GM21717 (cell line): ENCODE measurements around the gene TRAM2.

Experiments used
- ATAC-seq: cut with Tn5 transposase; IDR thresholded peaks from one replicate; pipeline ENCODE4 v1.9.1; 2021; ENCODE audit warnings: mild to moderate bottlenecking, moderate library complexity; ENCODE audit not compliant: unreplicated experiment

The TRAM2 gene

DNA sequence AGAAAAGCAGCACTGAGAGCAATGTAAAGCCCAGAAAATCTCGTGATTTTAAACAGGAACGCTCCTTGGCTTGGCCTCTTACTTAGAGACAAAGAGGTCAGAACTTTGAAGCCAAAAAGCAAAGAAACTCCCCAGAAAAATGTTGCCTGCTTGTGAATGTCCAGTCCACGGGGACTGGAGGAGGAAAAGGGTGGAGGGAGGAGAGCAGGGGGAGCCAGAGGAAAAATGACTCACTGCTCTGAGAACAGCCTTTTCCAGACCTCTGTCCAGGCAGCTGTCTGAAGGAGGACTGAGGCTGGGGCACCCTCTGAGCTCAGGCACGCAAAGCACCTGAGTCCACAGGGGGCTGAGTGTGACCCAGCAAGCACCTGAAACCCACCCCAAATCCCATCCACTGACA, 64.7 kb downstream of the TRAM2 start:
- ATAC-seq: no peak

DNA sequence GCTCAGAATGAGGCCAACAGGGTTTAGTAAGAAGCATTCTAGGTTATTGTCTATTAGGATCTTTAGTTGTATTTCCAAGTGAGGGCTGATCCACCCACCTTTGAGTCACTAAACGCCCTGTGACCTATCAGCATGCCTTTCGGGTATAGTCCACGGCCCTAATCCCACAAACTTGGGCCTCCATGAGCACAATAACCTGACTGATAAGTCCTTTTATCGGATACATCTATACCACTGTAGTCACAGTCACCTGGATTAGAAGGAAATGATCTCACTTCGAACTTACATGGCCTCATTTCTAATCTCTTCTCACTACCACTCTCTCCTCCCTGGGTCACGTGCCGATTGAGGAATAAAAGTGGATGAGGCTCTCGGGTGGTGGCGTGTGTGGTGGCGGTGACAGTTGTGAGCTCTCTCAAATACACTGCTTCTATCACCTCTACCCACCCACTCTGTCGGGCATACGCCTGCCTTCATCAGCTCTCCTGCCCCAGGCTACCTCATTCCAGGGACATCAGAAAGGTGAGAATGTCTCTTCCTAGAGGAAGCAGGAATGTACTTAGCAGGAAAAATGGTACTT, 65.2 kb downstream of the TRAM2 start:
- ATAC-seq: no peak

DNA sequence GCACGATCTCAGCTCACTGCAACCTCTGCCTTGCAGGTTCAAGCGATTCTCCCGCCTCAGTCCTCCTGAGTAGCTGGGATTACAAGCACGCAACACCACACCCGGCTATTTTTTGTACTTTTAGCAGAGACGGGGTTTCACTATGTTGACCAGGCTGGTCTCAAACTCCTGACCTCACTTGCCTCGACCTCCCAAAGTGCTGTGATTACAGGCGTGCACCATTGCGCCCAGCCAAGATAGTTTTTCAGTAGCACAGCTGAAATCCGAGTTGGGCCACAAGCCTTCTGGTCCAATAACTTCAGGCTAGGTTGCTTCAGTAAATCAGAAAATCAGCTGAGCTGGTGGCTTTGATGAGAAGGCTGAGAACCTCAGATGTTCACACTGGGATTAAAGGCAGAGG, 65.7 kb downstream of the TRAM2 start:
- ATAC-seq: no peak

DNA sequence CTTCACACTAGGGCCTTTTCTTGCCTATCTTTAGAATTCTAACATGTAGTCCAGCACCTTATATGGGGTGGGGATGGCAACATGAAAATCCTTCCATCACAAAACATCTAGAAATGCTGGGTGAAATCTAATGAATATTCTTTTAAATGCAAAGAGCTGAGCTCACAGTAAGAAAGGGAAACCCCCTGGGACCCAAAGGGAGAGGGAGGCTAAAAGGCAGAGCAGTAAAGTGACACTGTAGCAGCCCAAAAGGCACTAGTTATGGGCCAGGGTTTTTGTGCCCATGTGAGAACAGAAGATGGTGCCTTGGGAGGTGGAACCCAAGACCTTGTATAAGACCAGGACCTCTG, 66.7 kb downstream of the TRAM2 start:
- ATAC-seq: no peak

DNA sequence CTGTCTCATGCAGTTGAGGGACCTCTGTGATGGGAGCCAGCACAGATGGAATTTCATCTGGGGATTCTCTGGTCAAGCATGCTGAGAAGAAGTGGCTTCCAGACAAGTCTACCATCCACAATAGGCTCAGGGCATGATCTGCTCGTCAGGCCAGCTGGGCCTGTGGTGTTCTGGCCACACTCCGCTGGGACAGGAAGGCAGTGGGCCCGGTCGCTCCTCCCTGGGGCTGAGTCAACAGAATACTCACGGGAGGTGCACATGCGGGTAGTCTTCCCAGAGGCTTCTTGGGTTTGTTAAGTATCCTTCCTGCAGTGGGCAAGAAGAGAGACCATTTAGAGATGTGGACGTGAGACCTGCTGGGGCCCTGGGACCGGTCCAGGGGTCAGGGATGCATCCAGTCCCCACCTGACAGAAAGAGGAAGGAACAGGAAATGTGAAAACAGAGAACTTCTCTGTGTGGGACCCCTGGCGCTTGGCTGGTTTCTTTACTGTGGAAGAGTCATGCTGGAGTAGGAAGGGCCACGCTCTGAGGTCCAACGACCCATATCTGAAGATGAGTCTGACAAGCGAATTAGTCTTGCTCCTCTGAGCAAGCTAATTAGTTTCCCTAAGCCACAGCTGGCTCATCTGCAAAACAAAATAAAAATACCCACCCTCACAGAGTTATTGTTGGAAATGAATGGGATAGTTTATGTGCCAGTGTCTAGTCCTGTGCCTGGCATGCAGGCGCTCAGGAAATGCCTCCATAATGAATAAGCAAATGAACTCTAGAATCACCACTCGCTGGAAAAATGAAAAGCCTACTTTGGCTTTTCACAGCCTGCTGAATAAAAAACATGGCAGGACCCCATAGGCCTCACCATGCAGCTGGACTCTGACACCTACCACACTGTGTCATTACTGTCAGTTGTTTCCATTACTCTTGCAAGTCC, 67.3 kb downstream of the TRAM2 start:
- no peak for ATAC-seq

DNA sequence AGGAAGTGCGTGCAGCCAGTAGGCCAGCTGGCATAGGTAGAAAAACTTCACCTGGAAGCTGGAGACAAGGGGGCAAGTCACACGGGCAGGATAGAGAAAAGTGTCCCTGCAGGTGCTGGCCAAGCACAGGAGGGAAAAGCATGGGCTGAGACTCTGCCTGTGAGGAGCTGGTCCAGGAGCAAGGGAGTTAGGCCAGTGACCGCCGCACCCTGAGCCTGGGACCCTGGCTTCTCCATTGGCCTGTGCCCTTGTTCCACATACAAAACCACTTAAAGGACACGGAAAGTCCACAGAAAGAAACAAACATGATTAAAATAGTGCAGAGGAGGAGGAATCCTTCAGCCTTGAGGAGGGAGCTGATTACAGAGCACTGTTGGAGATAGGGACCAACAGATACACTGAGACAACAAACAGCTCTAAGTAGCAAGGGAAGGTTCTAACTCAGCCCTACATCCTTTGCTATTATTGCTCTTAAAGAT, 68.6 kb downstream of the TRAM2 start:
- no peak for ATAC-seq

DNA sequence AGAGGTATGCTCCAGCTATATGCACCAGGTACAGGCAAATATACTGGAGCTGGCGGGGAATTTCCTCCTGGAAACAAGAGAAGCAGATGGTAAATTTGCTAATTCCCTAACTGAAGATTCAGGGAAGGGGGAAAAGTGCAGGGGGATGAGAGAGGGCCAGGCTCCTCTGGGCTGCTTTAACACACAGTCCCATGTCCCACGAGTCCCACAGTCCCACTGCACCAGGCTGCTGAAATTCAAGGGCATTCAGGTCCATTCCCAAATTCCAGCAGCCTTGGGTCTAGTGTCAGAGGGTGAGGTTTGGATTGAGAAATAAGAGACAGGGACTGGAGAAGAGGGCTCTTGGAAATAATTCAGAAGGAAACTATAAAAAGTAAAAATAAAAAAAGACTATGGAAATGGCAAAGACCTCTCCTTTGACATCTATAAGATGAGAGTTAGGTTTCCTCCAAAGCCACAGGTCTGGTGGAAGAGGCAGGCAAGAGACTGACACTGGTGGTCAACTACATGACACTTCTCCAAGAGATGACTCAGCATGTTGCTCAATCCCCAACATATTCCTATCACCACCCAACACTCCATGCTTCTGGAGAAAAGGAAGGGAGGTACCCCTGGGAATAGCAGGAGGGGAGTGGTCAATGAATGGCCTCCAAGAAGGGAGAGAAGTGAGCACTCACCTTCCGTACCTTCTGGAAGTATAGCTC, 69.2 kb downstream of the TRAM2 start:
- no peak for ATAC-seq

DNA sequence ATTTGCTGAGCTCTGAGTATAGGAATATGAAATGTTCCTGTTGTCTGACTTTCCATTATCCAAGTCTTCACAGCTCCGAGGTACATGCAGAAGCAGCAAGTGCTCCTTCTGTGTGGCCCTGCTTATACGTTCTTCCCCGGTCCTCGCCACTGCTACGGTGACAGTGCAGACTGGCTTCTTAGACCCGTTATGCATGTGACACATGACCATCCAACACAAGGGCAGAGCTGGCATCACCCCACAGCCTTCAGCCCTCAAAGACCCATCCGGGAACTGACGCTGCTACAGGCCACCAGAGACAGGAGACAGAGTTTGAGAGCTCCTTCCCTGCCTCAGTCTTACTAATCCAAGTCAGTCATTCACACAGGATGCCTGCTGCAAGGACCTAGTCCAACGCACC, 70.4 kb downstream of the TRAM2 start:
- no peak for ATAC-seq

DNA sequence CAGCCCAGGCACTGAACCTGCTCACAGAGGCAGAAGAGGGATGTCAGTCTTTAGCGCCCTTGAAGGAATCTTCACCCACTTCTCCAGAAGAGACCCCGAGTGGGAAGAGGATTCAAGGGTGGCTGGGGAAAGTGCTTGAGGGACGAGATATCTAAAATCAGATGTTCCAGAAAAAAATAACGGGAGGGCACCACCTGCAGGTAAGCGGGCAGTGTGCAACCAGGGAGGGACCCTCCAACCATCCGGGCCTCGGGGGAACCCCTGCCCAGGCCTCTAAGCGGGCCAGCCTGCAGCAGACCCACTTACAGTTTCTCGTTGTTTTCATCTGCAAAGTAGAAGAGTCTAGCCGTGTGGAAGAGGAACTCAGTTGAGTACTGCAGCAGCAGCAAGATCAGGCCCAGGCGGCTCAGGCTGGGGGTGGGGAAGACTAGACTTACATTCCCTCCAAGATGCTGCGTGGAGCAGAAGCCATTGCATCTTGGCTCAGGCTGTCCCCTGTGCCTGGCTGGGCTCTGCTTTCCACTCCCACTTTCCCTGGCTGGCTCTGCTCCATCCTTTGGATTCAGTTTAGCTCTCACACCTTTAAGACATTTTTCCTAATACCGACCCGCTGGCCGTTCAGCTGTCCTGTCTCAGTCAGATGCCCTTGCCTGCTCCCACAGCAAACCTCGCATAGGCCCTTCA, 71.0 kb downstream of the TRAM2 start:
- ATAC-seq: no peak

DNA sequence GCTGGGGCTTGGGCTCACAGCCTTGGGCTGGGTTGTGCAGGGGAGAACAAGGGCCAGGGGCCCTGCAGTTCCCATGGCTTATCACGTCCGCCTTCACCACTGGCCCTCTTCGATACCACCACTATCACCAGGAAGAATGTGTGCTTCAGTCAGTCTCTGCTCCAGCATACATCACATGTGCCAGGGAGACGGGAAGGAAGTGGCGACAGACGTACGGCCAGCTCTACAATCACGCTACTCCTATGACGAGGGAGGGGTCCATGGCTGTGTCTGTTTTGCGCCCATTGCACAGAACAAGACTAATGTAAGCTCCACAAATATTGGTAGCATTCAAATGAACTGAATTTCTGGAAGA, 72.1 kb downstream of the TRAM2 start:
- no peak for ATAC-seq

DNA sequence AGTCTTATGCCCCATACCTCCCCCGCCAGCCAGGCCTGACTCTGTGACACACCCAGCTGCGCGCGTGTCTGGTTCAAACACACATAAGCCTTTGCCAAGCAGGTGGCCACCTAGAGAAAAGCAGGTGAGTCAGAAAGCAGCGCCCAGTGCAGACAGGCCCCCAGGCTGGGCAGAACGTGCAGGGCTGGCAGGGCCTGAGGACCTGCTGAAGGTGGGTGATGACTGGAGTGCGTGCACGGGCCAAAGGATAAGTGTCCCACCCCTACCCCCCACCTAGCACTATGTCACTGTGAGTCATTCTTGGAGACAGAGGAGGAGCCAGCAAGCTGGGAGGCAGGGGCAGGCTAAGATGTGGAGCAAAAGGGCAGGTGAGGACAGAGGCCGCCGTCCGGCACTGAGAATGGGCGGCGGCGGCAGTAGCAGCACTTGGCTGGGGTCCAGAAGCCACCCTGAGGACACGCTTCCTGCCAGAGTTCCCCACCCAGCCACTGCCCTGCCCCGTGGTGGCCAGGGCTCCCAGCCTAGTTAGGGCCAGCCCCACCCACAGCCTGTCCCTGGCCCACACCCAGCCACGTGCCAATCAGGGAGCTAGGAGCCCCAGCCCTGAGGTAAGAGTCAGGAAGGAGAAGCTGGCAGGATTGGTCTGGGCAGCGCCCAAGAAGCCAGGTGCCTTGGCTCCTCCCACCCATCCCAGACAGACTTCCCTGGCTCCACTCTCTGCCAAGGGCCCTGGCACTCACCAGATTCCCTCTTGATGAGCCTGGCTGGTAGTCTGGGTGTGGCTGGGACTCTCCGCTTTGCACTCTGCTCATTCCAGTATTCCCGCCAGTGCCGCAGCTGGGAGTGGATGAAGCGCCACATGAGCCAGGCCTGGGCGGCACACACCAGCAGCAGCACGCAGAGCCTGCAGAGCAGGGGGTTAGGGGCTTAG, 72.7 kb downstream of the TRAM2 start:
- no peak for ATAC-seq

DNA sequence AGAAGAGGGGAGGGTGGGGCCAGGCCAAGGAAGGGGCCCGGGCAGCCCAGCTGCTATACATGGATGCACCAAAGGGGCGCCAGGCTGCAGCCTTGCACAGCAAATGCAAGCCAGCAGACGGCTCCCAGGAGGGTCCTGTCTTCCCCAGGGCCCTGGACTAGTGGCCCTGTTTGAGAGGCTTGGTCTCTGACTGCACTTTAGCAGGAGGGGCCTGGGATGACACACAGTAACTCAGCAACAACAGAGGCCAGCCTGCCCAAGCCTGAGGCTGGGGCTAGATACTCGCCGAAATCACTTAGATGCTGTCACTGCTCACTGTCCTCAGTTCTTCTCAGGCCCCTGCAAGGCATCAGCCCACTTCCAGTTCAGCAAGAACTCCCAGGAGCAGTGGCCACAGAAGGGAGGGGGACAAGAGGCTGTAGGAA, 73.5 kb downstream of the TRAM2 start:
- no peak for ATAC-seq

DNA sequence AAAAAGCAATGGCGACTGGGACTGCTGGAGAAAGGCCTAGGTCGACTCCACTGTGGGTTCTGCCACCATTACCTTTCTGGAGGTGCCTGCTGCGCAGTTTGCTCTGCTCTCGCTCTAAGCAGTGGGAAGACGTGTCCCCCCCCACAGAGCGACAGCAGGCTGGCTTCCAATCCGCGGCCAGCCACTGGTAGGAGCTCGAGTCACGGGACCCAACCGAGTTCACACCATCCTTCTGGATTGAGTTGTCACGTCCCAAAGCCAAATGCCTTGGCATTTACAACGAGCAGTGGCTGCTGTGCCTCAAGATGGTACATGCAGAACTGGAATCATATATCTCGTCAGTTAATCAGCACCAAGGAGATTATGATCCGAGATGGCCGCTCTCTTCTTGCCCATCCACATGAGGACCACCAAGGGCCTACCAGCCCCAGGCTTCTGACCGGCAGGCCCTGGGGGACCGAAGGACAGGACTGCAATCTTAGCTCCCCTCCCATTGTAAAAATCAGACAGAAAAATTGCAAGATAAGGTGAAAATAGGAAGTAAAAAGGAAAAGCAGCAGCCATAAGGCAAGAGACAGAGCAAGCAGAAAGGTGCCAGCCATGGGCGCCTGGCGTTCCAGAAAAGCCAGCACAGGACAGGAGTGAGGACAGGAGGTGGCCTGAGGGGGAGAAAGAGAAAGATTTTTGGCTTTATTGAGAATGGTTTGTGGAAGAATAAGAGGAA, 74.4 kb downstream of the TRAM2 start:
- no peak for ATAC-seq

DNA sequence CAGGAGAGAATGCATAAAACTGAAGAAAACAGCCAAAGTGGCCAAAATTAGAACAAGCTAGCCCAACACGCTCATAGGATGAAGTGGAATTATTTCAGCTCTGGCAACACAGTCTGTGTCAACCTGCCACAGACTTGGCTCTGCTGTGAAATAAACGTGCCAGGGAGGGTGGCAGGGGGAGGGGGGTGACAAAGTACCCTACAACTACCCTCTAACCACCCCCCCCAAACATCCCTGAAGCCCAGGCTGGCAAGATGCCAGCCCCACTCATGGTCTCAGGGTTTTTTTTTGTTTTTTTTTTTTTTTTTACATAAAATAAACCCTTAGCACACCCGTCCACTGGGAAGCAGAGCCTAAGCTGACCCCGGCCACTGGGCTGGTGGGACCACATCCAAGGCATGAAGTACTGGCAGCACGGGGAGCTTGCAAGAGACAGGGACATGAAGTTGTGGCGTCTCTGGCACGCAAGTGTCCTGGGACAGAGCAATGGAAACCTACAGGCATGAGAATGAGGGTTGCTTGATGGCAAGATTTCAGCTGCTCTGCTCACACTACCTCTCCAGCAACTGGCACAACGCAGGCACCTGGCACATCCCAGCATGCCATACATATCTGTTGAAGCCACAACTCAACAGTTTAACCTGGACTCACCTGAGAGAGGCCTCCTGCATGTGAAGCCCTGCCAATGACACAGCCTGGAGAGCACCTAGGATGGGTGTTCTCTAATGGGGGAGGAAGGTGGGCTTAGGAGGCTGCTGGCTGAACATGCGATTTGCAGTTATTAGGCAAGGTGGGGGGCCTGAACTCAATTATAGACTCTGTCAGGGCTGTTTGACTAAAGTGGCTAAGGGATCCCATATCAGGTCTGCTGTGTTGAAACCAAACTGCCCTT, 76.4 kb downstream of the TRAM2 start:
- ATAC-seq: no peak

DNA sequence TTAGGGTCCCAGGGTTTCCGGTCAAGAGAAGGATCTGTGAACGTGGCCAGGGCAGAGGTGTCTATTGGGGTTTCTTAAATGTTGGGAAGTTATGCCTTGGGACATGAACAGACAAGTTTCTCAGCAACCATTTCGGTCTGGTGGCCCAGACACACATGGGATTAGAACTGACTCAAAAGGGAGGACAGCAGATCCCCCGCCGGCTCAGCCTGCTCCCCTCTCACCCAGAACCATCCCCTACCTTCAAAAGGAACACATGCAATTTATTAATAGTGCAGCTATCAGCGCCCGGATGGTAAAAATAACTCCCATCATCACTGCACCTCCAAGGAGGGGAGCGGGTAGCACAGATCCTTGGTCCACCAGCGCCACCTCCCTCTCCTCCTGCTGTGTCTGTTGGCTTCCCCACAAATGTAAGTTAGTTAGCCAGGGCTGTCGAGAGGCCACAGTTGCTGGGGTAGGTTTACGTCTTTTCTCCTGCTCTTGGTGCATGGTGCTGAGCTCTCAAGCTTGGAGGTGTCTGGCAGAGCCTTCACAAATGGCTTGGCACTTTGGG, 77.1 kb downstream of the TRAM2 start:
- ATAC-seq: no peak

DNA sequence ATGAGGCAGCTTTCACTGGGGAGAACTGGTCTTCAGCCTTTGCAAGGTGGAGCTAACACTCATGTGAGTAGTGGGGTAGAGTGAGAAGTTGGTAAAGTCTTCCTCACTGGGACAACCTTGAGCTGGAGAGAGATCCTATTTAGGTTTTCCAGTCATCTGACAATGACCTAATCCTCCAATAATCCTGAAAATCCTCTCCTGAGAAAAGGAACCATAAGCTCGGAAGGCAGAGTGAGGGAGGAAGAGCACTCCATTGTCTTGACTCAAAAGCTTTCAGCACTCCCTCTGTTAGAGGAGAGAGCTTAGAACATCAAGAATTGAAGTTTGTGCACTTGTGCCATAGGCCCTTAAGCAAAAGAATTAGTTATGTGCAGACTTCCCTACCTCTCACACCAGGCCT, 77.8 kb downstream of the TRAM2 start:
- ATAC-seq: no peak

DNA sequence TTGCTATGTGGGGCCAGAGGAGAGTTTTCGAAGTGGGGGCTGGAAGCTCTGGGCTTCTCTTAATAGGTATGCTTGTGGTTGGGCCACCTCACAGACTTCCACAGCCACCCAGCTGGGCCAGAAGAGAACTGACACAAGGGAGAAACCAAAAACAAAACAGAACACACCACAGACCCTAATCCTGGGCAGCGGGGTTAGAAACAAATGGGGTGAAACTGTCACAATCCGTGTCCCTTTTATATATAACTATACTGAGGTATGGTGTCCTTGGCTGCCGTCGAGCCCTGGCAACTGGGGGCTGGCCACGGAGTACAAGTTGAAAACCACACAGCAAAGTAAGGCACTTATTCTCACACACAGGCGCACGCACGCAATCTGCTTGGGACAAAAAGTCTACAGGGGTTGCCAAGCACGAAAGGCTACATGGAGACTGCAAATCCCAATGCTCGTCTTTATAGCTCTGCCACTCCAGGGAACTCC, 78.3 kb downstream of the TRAM2 start:
- ATAC-seq: peak; percentile 60
